HG03060 (cell line): ENCODE measurements around the gene SLC9A8.

Source experiments
- ATAC-seq: cut with Tn5 transposase; IDR thresholded peaks from one replicate; pipeline ENCODE4 v1.9.1; 2021; ENCODE audit warnings: low read depth, moderate number of reproducible peaks; ENCODE audit not compliant: unreplicated experiment

The SLC9A8 gene

DNA sequence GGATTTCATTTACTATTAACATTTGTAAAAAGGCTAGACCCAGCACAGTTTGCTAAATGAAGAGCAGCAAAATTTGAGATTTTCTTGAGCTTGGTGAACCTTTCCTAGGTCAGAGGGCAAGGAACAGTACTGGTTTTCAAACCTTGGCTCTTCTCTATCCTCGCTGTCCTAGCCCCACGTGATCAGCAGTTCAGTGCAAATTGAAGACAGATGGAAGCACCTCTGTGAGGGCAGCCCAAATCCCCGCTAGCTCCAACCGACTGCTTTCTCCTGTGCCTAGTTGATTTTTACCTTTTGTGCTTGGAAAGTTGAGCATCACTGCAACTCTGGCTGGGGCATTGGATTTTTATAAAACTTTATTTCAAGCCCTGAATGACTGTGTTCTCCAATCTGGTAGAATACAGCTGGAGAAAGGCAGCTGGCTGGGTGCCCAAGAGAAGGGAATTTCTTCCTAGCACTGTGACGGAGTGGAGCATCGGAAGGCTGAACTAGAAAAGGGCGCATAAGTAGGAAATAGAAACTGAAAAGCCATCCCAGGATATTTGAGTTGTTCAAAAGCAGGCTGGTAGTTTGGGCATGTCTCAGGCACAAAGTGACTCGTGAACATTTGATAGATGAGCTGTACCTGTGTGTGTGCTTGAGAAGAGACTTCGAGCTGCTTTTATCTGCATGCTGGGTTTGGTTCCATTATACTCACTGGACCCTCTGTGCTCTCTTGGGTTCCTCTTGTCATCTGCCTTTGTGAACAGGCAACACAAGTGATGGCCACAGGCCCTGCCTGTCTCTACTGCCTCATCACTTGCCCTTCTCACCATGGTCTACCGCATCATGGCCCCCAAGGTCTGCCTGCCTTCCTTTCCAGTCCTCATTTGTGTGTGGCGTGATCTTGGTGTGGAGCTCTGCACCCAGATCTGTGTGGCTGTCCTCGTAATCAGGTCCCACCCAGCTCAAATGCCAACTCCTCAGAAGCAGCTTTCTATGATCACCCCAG lies 125.8 kb downstream of the SLC9A8 start:
- ATAC-seq, result no peak

DNA sequence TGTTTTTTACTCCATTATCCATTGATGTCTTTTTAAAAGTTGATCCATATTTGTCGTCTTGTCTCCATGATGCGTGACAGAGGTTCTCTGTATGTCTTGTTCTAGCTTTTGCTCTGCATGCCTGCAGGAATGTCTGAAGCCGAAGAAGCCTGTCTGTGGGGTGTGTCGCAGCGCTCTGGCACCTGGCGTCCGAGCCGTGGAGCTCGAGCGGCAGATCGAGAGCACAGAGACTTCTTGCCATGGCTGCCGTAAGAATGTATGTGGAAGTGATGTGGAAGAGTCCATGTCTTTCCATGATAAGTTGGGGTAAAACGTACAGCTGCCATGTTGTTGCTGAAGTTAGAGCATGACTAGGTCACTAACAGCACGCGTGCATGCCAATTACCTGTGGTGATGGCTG lies 128.8 kb downstream of the SLC9A8 start:
- no peak for ATAC-seq
